ENCODE data around the gene SYNPO2L.
"Not testable (repeated sequence)": the region's sequence is repeated elsewhere in the genome, so short reads cannot be mapped to it uniquely, and the experiment has no call there.

DNA sequence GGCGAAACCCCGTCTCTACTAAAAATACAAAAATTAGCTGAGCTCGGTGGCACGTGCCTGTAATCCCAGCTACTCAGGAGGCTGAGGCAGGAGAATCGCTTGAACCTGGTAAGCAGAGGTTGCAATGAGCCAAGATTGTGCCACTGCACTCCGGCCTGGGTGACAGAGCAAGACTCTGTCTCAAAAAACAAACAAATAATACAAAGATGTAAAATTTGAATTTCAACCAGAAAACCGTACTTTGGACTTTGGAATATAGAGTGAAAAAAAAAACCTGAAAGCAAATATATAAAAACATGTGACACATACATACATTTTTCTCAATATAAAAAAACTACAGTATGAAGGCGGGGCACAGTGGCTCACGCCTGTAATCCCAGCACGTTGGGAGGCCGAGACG, 34.9 kb downstream of the SYNPO2L start:
- TF ChIP-seq, protein P1, sequence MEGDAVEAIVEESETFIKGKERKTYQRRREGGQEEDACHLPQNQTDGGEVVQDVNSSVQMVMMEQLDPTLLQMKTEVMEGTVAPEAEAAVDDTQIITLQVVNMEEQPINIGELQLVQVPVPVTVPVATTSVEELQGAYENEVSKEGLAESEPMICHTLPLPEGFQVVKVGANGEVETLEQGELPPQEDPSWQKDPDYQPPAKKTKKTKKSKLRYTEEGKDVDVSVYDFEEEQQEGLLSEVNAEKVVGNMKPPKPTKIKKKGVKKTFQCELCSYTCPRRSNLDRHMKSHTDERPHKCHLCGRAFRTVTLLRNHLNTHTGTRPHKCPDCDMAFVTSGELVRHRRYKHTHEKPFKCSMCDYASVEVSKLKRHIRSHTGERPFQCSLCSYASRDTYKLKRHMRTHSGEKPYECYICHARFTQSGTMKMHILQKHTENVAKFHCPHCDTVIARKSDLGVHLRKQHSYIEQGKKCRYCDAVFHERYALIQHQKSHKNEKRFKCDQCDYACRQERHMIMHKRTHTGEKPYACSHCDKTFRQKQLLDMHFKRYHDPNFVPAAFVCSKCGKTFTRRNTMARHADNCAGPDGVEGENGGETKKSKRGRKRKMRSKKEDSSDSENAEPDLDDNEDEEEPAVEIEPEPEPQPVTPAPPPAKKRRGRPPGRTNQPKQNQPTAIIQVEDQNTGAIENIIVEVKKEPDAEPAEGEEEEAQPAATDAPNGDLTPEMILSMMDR (IDR thresholded peaks at IDR 0.05; ENCODE audit: poor library complexity) = not testable (repeated sequence)
- TF ChIP-seq EZH2 (IDR thresholded peaks at IDR 0.05; ENCODE audit: borderline replicate concordance); EZH2phosphoT487 (IDR thresholded peaks at IDR 0.05; ENCODE audit: low read depth, severe bottlenecking, unreplicated experiment): not testable (repeated sequence)

Data from hepatocyte (in vitro differentiated cells).